ENCODE measurements around the gene ARHGAP18. TPM values are rescaled to one million over a fixed set of nuclear protein-coding genes. Genes with fewer than 3 reads are reported as not detected.

Gene ARHGAP18
- total and polyA plus RNA-seq, 2 experiments from 2014 or later, result 4.3 to 5.0 TPM

DNA sequence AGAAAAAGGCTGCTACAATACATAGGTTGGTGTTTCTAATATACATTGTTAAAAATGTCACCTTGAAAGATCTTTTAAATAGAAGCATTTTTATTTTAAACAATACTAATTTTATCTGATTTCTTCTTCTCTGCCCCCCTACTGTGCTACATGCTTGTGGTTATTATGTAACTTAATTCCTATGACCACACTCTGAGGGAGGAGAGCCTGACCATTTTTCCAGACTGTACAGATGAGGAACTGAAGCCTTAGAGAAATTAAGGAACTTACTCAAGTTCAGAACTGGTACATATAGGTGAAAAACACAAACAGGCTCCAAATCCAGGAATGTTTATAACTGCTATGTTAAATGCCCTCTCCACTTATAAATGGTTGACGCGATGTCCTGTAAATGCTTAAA is 43.4 kb upstream of the ARHGAP18 start (continued):
- TF ChIP-seq, protein P1, sequence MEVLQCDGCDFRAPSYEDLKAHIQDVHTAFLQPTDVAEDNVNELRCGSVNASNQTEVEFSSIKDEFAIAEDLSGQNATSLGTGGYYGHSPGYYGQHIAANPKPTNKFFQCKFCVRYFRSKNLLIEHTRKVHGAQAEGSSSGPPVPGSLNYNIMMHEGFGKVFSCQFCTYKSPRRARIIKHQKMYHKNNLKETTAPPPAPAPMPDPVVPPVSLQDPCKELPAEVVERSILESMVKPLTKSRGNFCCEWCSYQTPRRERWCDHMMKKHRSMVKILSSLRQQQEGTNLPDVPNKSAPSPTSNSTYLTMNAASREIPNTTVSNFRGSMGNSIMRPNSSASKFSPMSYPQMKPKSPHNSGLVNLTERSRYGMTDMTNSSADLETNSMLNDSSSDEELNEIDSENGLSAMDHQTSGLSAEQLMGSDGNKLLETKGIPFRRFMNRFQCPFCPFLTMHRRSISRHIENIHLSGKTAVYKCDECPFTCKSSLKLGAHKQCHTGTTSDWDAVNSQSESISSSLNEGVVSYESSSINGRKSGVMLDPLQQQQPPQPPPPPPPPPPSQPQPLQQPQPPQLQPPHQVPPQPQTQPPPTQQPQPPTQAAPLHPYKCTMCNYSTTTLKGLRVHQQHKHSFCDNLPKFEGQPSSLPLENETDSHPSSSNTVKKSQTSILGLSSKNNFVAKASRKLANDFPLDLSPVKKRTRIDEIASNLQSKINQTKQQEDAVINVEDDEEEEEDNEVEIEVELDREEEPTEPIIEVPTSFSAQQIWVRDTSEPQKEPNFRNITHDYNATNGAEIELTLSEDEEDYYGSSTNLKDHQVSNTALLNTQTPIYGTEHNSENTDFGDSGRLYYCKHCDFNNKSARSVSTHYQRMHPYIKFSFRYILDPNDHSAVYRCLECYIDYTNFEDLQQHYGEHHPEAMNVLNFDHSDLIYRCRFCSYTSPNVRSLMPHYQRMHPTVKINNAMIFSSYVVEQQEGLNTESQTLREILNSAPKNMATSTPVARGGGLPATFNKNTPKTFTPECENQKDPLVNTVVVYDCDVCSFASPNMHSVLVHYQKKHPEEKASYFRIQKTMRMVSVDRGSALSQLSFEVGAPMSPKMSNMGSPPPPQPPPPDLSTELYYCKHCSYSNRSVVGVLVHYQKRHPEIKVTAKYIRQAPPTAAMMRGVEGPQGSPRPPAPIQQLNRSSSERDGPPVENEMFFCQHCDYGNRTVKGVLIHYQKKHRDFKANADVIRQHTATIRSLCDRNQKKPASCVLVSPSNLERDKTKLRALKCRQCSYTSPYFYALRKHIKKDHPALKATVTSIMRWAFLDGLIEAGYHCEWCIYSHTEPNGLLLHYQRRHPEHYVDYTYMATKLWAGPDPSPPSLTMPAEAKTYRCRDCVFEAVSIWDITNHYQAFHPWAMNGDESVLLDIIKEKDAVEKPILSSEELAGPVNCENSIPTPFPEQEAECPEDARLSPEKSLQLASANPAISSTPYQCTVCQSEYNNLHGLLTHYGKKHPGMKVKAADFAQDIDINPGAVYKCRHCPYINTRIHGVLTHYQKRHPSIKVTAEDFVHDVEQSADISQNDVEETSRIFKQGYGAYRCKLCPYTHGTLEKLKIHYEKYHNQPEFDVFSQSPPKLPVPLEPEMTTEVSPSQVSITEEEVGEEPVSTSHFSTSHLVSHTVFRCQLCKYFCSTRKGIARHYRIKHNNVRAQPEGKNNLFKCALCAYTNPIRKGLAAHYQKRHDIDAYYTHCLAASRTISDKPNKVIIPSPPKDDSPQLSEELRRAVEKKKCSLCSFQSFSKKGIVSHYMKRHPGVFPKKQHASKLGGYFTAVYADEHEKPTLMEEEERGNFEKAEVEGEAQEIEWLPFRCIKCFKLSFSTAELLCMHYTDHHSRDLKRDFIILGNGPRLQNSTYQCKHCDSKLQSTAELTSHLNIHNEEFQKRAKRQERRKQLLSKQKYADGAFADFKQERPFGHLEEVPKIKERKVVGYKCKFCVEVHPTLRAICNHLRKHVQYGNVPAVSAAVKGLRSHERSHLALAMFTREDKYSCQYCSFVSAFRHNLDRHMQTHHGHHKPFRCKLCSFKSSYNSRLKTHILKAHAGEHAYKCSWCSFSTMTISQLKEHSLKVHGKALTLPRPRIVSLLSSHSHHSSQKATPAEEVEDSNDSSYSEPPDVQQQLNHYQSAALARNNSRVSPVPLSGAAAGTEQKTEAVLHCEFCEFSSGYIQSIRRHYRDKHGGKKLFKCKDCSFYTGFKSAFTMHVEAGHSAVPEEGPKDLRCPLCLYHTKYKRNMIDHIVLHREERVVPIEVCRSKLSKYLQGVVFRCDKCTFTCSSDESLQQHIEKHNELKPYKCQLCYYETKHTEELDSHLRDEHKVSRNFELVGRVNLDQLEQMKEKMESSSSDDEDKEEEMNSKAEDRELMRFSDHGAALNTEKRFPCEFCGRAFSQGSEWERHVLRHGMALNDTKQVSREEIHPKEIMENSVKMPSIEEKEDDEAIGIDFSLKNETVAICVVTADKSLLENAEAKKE (CRISPR knock-in tag; IDR thresholded peaks at IDR 0.05), result no peak
- no peak for TF ChIP-seq CREB1 (CRISPR knock-in tag; IDR thresholded peaks at IDR 0.05; ENCODE audit: low read depth)
- no peak for TF ChIP-seq ZNF114 (CRISPR knock-in tag; IDR thresholded peaks at IDR 0.05)
- TF ChIP-seq, protein P2, sequence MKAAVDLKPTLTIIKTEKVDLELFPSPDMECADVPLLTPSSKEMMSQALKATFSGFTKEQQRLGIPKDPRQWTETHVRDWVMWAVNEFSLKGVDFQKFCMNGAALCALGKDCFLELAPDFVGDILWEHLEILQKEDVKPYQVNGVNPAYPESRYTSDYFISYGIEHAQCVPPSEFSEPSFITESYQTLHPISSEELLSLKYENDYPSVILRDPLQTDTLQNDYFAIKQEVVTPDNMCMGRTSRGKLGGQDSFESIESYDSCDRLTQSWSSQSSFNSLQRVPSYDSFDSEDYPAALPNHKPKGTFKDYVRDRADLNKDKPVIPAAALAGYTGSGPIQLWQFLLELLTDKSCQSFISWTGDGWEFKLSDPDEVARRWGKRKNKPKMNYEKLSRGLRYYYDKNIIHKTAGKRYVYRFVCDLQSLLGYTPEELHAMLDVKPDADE (IDR thresholded peaks at IDR 0.05), result no peak
- no peak for TF ChIP-seq NANOG (IDR thresholded peaks at IDR 0.05; ENCODE audit: borderline replicate concordance)
- TF ChIP-seq EZH2phosphoT487 (IDR thresholded peaks at IDR 0.05; ENCODE audit: unreplicated experiment), result no peak

DNA sequence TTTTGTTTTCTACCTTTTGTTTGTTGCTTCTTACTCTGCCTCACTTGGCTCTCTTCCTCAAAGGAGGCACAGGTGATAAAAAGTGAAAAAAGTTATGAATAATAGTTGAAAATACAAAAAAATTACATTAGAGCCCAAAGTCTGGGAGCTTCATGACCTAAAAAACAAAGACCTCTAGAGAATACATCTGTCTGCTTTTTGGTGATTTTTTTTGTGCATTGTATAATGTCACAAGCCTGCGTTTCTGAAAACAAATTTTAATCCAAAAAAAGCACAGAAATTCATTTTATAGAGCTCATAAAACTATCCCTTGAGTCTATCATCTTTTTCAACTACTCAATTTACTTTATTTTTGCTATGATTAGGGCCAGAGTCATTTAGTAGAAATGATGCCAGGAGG is 41.4 kb upstream of the ARHGAP18 start:
- no peaks in the 10 kb centered on the region for H3K9me2 ChIP-seq (ENCODE audit: insufficient read depth)
- no peak overlapping the region for H3K27ac ChIP-seq (ENCODE audit: low read depth)
- no peaks in the 10 kb centered on the region for H3K79me2 ChIP-seq (replicated peaks; ENCODE audit: insufficient read depth)
- no peaks in the 10 kb centered on the region for H3K27me3 ChIP-seq (ENCODE audit: insufficient read depth)
- H4K20me1 ChIP-seq (replicated peaks; ENCODE audit: insufficient read depth), result no peaks in the 10 kb centered on the region
- Mint-ChIP-seq H3K4me3 (no peak overlapping the region), H3K9me3 (no peaks in the 10 kb centered on the region), H3K4me1 (peaks cover 10% of the 10 kb centered on the region), H3K27me3 (ENCODE audit: insufficient read depth, low read depth, poor library complexity) (no peaks in the 10 kb centered on the region), H3K36me3 (ENCODE audit: low read depth) (no peaks in the 10 kb centered on the region), H3K27ac (no peak overlapping the region)
- H3K36me3 ChIP-seq (ENCODE audit: insufficient read depth), result no peaks in the 10 kb centered on the region
- DNase-seq (ENCODE audit: low spot score), result no peak
- no peak overlapping the region for H3K4me2 ChIP-seq
- no peaks in the 10 kb centered on the region for H3K4me1 ChIP-seq (ENCODE audit: insufficient read depth)
- no peak overlapping the region for H3K4me3 ChIP-seq
- no peak for ATAC-seq
- H3F3A ChIP-seq (replicated peaks; ENCODE audit: low read depth), result no peaks in the 10 kb centered on the region
- TF ChIP-seq CREB1 (CRISPR knock-in tag; IDR thresholded peaks at IDR 0.05; ENCODE audit: low read depth) (no peak), NANOG (IDR thresholded peaks at IDR 0.05; ENCODE audit: borderline replicate concordance) (no peak), EZH2 (IDR thresholded peaks at IDR 0.05; ENCODE audit: low read depth, unreplicated experiment) (no peak), JUNB (IDR thresholded peaks at IDR 0.05; ENCODE audit: unreplicated experiment) (no peak)
- no peak overlapping the region for H2AFZ ChIP-seq
